ENCODE data around the gene SMARCA2.

GRCh38 chr9:1994180-1994579 is 21.0 kb upstream of the SMARCA2 start:
- TF ChIP-seq CTCF (IDR thresholded peaks at IDR 0.05; ENCODE audit: insufficient read depth, low read length, poor library complexity, severe bottlenecking) (no peak), EZH2phosphoT487 (conservative IDR thresholded peaks at IDR 0.05; ENCODE audit: low read length) (no peak)

Data from SU-DHL-6 (cell line).